Chondrocyte (in vitro differentiated cells): ENCODE measurements around the gene SLC25A1. TPM values are rescaled to one million over a fixed set of nuclear protein-coding genes. Genes with fewer than 3 reads are reported as not detected.

ENCODE experiments used
- DNase-seq: peaks from one replicate; pipeline ENCODE4 v3.0.0; 2021; ENCODE audit warnings: mixed read lengths, low spot score
- H3K27ac Mint-ChIP-seq: one replicate; pipeline ENCODE4 v1.8.0; 2021; ENCODE audit warnings: mild to moderate bottlenecking, moderate library complexity, mixed read lengths; ENCODE audit not compliant: unreplicated experiment
- H3K27me3 Mint-ChIP-seq: 2 replicates; pipeline ENCODE4 v1.8.0; 2021; ENCODE audit warnings: low read depth, mixed read lengths
- H3K36me3 Mint-ChIP-seq: 2 replicates; pipeline ENCODE4 v1.8.0; 2021; ENCODE audit warnings: low read depth, mixed read lengths
- H3K4me1 Mint-ChIP-seq: 2 replicates; pipeline ENCODE4 v1.8.0; 2021; ENCODE audit warnings: low read depth, mild to moderate bottlenecking, mixed read lengths
- H3K4me3 Mint-ChIP-seq: one replicate; pipeline ENCODE4 v1.8.0; 2021; ENCODE audit warnings: mild to moderate bottlenecking, moderate library complexity, mixed read lengths; ENCODE audit not compliant: unreplicated experiment
- H3K9me3 Mint-ChIP-seq: 2 replicates; pipeline ENCODE4 v1.8.0; 2021; ENCODE audit warnings: low read depth, mixed read lengths
- total RNA-seq: library from RNA; stranded (reverse); gene quantifications from 3 replicates; pipeline ENCODE4 v1.2.1, GENCODE V29; 2021
- TF ChIP-seq, protein P1 (sequence below): fragments of 200-600 bp; sonication (generic); IDR thresholded peaks from 2 replicates; pipeline ENCODE4 v1.5.0; 2021; ENCODE audit warnings: antibody characterized with exemption, mild to moderate bottlenecking, moderate library complexity

Gene SLC25A1
- total RNA-seq, 1 donor from 2014 or later: 107 TPM

DNA sequence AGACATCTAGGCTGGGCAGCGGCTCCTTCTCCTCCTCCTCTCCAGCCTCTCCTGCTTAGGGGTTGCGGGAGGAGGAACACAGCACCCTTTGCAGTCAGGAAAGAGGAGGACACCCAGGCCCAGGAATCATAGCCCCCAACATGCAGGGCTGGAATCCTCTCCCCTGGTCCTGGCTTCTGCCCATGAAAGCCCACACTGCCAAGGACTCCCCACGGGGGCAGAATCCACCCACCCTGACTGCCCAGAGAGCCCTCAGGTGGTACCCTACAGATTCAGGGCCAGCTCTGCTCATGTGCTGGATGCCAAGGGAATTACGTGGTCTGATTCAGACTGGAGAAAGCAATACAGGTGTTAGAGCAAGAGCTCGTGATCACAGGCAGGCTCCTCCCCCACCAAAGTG is 38.6 kb downstream of the SLC25A1 start:
- Mint-ChIP-seq H3K27ac (no peak overlapping the region), H3K36me3 (peaks cover 30% of the 10 kb centered on the region), H3K9me3 (no peaks in the 10 kb centered on the region), H3K4me1 (peaks cover 21% of the 10 kb centered on the region), H3K27me3 (no peaks in the 10 kb centered on the region), H3K4me3 (no peak overlapping the region)
- DNase-seq: no peak
- TF ChIP-seq, protein P1, sequence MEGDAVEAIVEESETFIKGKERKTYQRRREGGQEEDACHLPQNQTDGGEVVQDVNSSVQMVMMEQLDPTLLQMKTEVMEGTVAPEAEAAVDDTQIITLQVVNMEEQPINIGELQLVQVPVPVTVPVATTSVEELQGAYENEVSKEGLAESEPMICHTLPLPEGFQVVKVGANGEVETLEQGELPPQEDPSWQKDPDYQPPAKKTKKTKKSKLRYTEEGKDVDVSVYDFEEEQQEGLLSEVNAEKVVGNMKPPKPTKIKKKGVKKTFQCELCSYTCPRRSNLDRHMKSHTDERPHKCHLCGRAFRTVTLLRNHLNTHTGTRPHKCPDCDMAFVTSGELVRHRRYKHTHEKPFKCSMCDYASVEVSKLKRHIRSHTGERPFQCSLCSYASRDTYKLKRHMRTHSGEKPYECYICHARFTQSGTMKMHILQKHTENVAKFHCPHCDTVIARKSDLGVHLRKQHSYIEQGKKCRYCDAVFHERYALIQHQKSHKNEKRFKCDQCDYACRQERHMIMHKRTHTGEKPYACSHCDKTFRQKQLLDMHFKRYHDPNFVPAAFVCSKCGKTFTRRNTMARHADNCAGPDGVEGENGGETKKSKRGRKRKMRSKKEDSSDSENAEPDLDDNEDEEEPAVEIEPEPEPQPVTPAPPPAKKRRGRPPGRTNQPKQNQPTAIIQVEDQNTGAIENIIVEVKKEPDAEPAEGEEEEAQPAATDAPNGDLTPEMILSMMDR: no peak

DNA sequence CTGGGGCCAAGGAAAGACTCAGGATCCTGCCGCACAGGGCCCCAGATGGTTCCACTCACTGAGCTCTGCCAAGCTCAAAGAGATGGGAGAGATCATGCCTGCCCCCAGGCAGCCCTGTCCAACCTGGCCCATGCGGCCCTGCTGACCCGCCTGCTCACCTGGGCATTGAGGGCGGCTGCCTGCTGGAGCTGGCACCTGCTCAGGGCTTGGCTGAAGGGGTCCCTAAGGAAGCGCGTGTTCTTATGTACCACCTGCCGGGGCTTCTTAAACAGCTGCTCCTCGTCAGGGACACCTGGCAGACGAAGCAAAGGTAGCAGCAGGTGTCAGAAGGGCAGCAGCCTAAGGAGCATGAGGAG is 39.6 kb downstream of the SLC25A1 start:
- Mint-ChIP-seq H3K27ac (no peak overlapping the region), H3K36me3 (peaks cover 34% of the 10 kb centered on the region), H3K9me3 (no peaks in the 10 kb centered on the region), H3K4me1 (peaks cover 12% of the 10 kb centered on the region), H3K27me3 (no peaks in the 10 kb centered on the region), H3K4me3 (no peak overlapping the region)
- DNase-seq: no peak
- TF ChIP-seq, protein P1: no peak

DNA sequence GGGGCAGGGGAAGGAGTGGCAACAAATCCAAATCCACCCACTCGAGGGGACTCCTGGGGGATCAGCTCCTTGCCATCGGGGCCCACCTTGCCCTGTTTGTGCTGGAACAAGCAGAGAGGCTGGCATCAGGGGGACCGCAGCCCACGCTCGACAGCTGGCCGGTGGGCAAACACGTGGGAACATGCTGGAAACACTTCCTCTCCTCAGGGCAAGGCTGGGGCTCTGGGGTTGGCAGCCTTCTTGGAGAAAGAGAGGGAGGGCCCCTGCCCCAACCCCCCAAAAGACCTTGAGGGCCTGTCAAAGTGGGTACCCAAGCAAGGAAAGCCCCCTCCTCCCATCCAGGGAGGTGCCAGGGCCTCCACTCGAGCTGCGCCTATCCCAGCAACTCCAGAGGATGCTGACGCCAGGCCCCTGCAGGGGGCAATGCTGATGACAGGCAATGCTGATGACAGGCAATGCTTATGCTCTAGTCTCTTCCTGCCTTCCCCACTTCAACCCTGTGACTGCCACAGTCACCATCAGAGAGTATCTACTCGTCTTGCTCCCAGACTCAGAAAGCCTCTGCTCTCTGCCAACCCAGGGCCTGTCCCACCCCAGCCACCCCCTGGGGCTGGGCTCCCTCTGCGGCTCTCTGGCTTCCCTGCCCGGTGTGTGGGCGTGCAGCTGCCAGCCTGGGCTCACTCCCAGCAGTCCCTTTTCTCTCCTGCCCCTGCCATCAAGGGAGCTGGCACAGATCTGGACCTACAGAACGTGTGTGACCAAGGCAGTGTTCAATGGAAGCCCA is 40.1 kb downstream of the SLC25A1 start:
- TF ChIP-seq, protein P1: no peak
- Mint-ChIP-seq H3K36me3 (peaks cover 34% of the 10 kb centered on the region), H3K9me3 (no peaks in the 10 kb centered on the region), H3K4me1 (peaks cover 6% of the 10 kb centered on the region), H3K27me3 (no peaks in the 10 kb centered on the region), H3K4me3 (no peak overlapping the region), H3K27ac (no peak overlapping the region)
- DNase-seq: no peak

DNA sequence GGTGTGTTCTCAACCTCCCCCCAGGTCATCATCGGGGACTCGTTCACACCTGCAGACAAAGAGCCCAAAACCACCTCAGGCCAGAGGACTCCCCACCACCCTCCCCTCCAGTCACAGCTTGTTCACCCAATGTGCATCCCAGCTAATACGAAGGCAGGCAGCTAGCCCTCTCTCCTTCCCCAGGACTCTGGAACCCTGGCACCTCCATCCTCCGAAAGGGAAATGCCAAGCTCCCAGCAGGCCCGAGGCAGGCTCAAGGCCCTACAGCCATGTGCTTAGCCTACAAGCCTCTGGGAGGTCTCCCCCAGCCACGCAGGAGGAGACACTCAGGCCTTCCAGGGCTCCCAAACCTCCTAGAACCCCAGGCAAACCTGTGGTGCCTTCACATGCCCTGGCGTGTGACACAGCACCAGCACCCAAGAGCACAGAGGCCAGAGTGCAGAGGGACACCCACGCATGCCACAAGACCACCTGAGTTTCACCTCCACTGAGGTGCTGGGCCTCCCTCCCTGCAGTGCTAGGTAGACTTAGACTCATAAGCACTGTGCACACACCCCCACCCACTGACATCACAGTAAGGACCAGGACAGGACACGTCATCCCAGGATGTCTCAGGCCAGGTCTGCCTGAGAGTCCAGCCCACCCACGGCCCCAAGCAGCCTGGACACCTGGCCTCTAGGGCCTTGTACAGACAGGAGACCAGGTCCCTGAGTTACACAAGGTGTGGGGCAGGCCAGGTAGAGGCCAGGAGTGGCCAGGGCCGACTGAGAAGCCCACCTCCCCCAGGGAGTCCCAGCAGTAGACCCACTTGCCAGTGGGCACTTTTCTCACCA is 40.9 kb downstream of the SLC25A1 start:
- Mint-ChIP-seq H3K9me3 (no peaks in the 10 kb centered on the region), H3K27me3 (no peaks in the 10 kb centered on the region), H3K27ac (no peak overlapping the region), H3K36me3 (peaks cover 40% of the 10 kb centered on the region), H3K4me1 (peaks cover under 1% of the 10 kb centered on the region), H3K4me3 (no peak overlapping the region)
- TF ChIP-seq, protein P1: no peak
- no peak for DNase-seq

DNA sequence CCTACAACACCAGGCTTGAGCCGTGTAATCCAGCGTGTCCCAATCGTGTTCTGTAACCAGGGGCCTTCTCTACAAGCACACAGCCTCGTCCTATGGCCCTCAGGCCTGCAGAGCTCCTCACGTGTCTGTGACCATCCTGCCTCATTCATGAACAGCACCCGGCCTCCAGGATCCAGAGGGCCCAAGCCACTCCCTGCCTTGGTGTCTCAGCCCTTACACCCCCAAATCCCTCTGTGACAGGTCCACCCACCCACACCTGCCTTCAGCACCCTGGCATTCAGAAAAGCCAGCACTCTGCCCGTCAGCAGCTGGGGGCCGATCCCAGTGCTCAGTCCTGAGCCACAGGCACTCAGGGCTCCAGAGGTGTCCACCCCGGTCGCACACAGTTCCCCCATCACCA is 41.6 kb downstream of the SLC25A1 start:
- H3K27me3 Mint-ChIP-seq: no peaks in the 10 kb centered on the region
- DNase-seq: no peak
- H3K36me3 Mint-ChIP-seq: peaks cover 41% of the 10 kb centered on the region
- no peaks in the 10 kb centered on the region for H3K9me3 Mint-ChIP-seq
- TF ChIP-seq, protein P1: no peak
- no peaks in the 10 kb centered on the region for H3K4me1 Mint-ChIP-seq
- H3K4me3 Mint-ChIP-seq: no peak overlapping the region
- no peak overlapping the region for H3K27ac Mint-ChIP-seq
